Measurements from ENCODE around the gene ZBED3. TPM values are rescaled to one million over a fixed set of nuclear protein-coding genes. Genes with fewer than 3 reads are reported as not detected.

Gene ZBED3
- total RNA-seq, 1 donor from 2014 or later: 7.6 TPM

- no peak for ATAC-seq
Observed at GRCh38 chr5:77024490-77024889, 62.6 kb downstream of the ZBED3 start.

GRCh38 chr5:77022511-77023417 is 64.3 kb downstream of the ZBED3 start:
- intact Hi-C loops (cut with DNase I): no loop called here
- no peak for ATAC-seq

More at GRCh38 chr5:77024490-77024889, 62.6 kb downstream of the ZBED3 start:
- intact Hi-C loops (cut with DNase I): no loop called here
- no peak for DNase-seq (ENCODE audit: low spot score)

More at GRCh38 chr5:77022511-77023417, 64.3 kb downstream of the ZBED3 start:
- DNase-seq (ENCODE audit: low spot score): no peak

Other genes with a start within 250 kb of the ZBED3 start
- 0.36 TPM for gene S100Z, start 237.3 kb downstream of the ZBED3 start, total RNA-seq
- 1.4 TPM for gene CRHBP, start 134.2 kb downstream of the ZBED3 start, total RNA-seq
- 18.1 TPM for gene AGGF1, start 56.9 kb downstream of the ZBED3 start, total RNA-seq
- gene PDE8B, start 123.4 kb upstream of the ZBED3 start, total RNA-seq: 3.6 TPM